Keratinocyte (primary cell): ENCODE data around the gene NELL2.

Source experiments
- CTCF ChIP-seq, 3 experiments: IDR thresholded peaks in 1 of 3; conservative IDR thresholded peaks in 1 of 3; optimal IDR thresholded peaks in 1 of 3; 2 replicates in 2 of 3; 3 replicates in 1 of 3; pipeline versions ENCODE3 to v1.5.1; 2011; ENCODE audit warnings: low read length in 3 of 3, mild to moderate bottlenecking in 3 of 3, moderate library complexity in 2 of 3, control low read depth in 1 of 3, inconsistent platforms in 1 of 3; ENCODE audit not compliant: insufficient read depth in 2 of 3; ENCODE audit errors: extremely low read depth in 1 of 3
- EZH2 ChIP-seq: IDR thresholded peaks from one replicate; pipeline ENCODE4 v1.6.1; 2012; ENCODE audit warnings: inconsistent platforms, mild to moderate bottlenecking, low read length, moderate library complexity

- TF ChIP-seq CTCF (optimal IDR thresholded peaks at IDR 0.05 in 1 of 3, IDR thresholded peaks at IDR 0.05 in 1 of 3, conservative IDR thresholded peaks at IDR 0.05 in 1 of 3; ENCODE audit: extremely low read depth in 1 of 3, insufficient read depth in 2 of 3, low read length in 3 of 3), result no peak
- TF ChIP-seq EZH2, result no peak
These were observed 344.7 kb downstream of the NELL2 start for GRCh38 chr12:44531320-44531971.
